A549 (cell line): Measurements from ENCODE around the gene SPAG17. TPM values are rescaled to one million over a fixed set of nuclear protein-coding genes. Genes with fewer than 3 reads are reported as not detected.

ENCODE experiments used
- ATAC-seq, 2 experiments: fragments of 200-7000 bp in 1 of 2; fragments of >200 bp in 1 of 2; cut with Nextera tagmentation in 1 of 2; cut with Tn5 transposase in 1 of 2; 3 replicates each; pipeline versions ENCODE4 v1.8.0 to v1.9.1; 2018 to 2020; ENCODE audit warnings: mild to moderate bottlenecking in 1 of 2, moderate library complexity in 1 of 2
- CTCF ChIA-PET: fragments of 300-600 bp; sonication (Branson Sonifier 250); formaldehyde crosslinking; extraction: SDS; loops from one replicate; lab custom pipeline; 2021; ENCODE audit warnings: antibody characterized with exemption, inconsistent platforms; lab: Yijun Ruan, JAX
- POLR2A ChIA-PET: fragments of 350-600 bp; formaldehyde crosslinking; extraction: SDS; loops from one replicate; lab custom pipeline; 2021; ENCODE audit warnings: antibody characterized with exemption, inconsistent platforms; lab: Yijun Ruan, JAX
- DNase-seq, 2 experiments: peaks; one replicate each; pipeline versions ENCODE4 v3.0.0 to v3.0.0-alpha.2; 2011 to 2016; ENCODE audit warnings: low read depth in 1 of 2, low spot score in 1 of 2
- FAIRE-seq: peaks from 2 replicates; lab custom pipeline; 2011; peaks lifted over from hg19 to GRCh38; lab: Jason Lieb, UNC
- H3K27ac ChIP-seq, 2 experiments: fragments of >200 bp; sonication (Bioruptor Twin); formaldehyde crosslinking; 3 replicates each; pipeline ENCODE4 v1.5.1; 2016 to 2017
- H3K4me1 ChIP-seq: fragments of >200 bp; sonication (Bioruptor Twin); formaldehyde crosslinking; 3 replicates; pipeline ENCODE4 v1.6.1; 2016
- H3K4me2 ChIP-seq: fragments of >200 bp; sonication (Bioruptor Twin); formaldehyde crosslinking; 3 replicates; pipeline ENCODE4 v1.6.1; 2016
- H3K4me3 ChIP-seq: fragments of >200 bp; sonication (Bioruptor Twin); formaldehyde crosslinking; 3 replicates; pipeline ENCODE4 v1.5.1; 2016
- H3K9me3 ChIP-seq: fragments of >200 bp; sonication (Bioruptor Twin); formaldehyde crosslinking; 3 replicates; pipeline ENCODE4 v1.6.1; 2016
- BHLHE40 ChIP-seq: IDR thresholded peaks from 2 replicates; pipeline ENCODE4 v1.6.1; 2012; ENCODE audit warnings: low read depth, low read length, inconsistent platforms
- CEBPB ChIP-seq, 2 experiments: fragments of >200 bp in 1 of 2; sonication (Bioruptor Twin) in 1 of 2; formaldehyde crosslinking in 1 of 2; IDR thresholded peaks; 2 replicates each; pipeline ENCODE4 v1.6.1; 2012 to 2016
- EHMT2 ChIP-seq: fragments of 200-600 bp; sonication (generic); IDR thresholded peaks from 2 replicates; pipeline ENCODE4 v1.6.1; 2016; ENCODE audit warnings: antibody characterized with exemption, low read depth, mild to moderate bottlenecking, moderate library complexity
- EP300 ChIP-seq, 2 experiments: fragments of >200 bp; sonication (Bioruptor Twin); formaldehyde crosslinking; IDR thresholded peaks; 2 replicates in 1 of 2; 3 replicates in 1 of 2; pipeline ENCODE4 v1.6.1; 2016 to 2017
- ESRRA ChIP-seq: fragments of 150-350 bp; IDR thresholded peaks from 2 replicates; pipeline ENCODE4 v1.6.1; 2014; ENCODE audit warnings: mild to moderate bottlenecking, low read length, borderline replicate concordance
- GATA3 ChIP-seq: IDR thresholded peaks from 2 replicates; pipeline ENCODE4 v1.6.1; 2012; ENCODE audit warnings: borderline replicate concordance
- HDAC2 ChIP-seq: fragments of 200-600 bp; sonication (generic); IDR thresholded peaks from 2 replicates; pipeline ENCODE4 v1.6.1; 2016
- JUN ChIP-seq, 2 experiments: fragments of >200 bp; sonication (Bioruptor Twin); formaldehyde crosslinking; IDR thresholded peaks; 2 replicates in 1 of 2; 3 replicates in 1 of 2; pipeline ENCODE4 v1.6.1; 2016 to 2017
- JUNB ChIP-seq: fragments of >200 bp; sonication (Bioruptor Twin); formaldehyde crosslinking; IDR thresholded peaks from 2 replicates; pipeline ENCODE4 v1.6.1; 2016
- KDM5A ChIP-seq: fragments of 200-600 bp; sonication (generic); IDR thresholded peaks from 2 replicates; pipeline ENCODE4 v1.6.1; 2016; ENCODE audit warnings: antibody characterized with exemption, mild to moderate bottlenecking
- MYC ChIP-seq: IDR thresholded peaks from 2 replicates; pipeline ENCODE4 v1.6.1; 2012; ENCODE audit warnings: mild to moderate bottlenecking, inconsistent platforms, low read length, improper control_type of control experiment, borderline replicate concordance
- NPAS2 ChIP-seq: fragments of 250-450 bp; sonication (Bioruptor Pico); IDR thresholded peaks from 2 replicates; pipeline ENCODE4 v1.8.0; 2022; ENCODE audit warnings: mild to moderate bottlenecking, moderate library complexity, borderline replicate concordance
- NR3C1 ChIP-seq: fragments of >200 bp; sonication (Bioruptor Twin); formaldehyde crosslinking; IDR thresholded peaks from 3 replicates; pipeline ENCODE4 v1.6.1; 2017
- PHF8 ChIP-seq: fragments of 200-600 bp; sonication (generic); IDR thresholded peaks from 2 replicates; pipeline ENCODE4 v1.6.1; 2016; ENCODE audit warnings: low read depth, mild to moderate bottlenecking, antibody characterized with exemption, moderate library complexity, borderline replicate concordance
- RAD21 ChIP-seq, 2 experiments: fragments of >200 bp in 1 of 2; sonication (Bioruptor Twin) in 1 of 2; formaldehyde crosslinking in 1 of 2; IDR thresholded peaks in 1 of 2; conservative IDR thresholded peaks in 1 of 2; 2 replicates in 1 of 2; 3 replicates in 1 of 2; pipeline ENCODE4 v1.6.1; 2012 to 2018; ENCODE audit warnings: inconsistent platforms in 1 of 2
- RARB ChIP-seq: fragments of 250-450 bp; sonication (Bioruptor Pico); IDR thresholded peaks from 2 replicates; pipeline ENCODE4 v1.8.0; 2021; ENCODE audit warnings: mild to moderate bottlenecking, moderate library complexity
- RCOR1 ChIP-seq: fragments of 150-350 bp; IDR thresholded peaks from 2 replicates; pipeline ENCODE4 v1.6.1; 2014; ENCODE audit warnings: antibody characterized with exemption, low read length, low read depth
- RFX5 ChIP-seq: fragments of 450-650 bp; IDR thresholded peaks from 2 replicates; pipeline ENCODE4 v1.7.1; 2014; ENCODE audit warnings: antibody characterized with exemption, mild to moderate bottlenecking, moderate library complexity
- TFCP2L1 ChIP-seq: fragments of 250-450 bp; sonication (Bioruptor Pico); IDR thresholded peaks from 2 replicates; pipeline ENCODE4 v1.5.0; 2021; ENCODE audit warnings: mild to moderate bottlenecking
- TP53 ChIP-seq: fragments of 250-450 bp; sonication (Bioruptor Pico); IDR thresholded peaks from 2 replicates; pipeline ENCODE4 v1.5.0; 2021; ENCODE audit warnings: mild to moderate bottlenecking, moderate library complexity
- ZSCAN20 ChIP-seq: fragments of 250-450 bp; sonication (Bioruptor Pico); IDR thresholded peaks from 2 replicates; pipeline ENCODE4 v1.8.0; 2022; ENCODE audit warnings: mild to moderate bottlenecking, moderate library complexity
- WGBS: methylation state at CpG from one replicate; pipeline ENCODE4 v1.1.6; 2017; ENCODE audit errors: missing lambda C conversion rate; 5-methylcytosine and 5-hydroxymethylcytosine counted together
- polyA plus RNA-seq, 4 experiments: library from polyadenylated mRNA; depleted of rRNA in 3 of 4; stranded (reverse); fragments of >200 nt; fragmentation: RNase III in 1 of 4; extraction: RNeasy Plus Mini Kit Qiagen cat#74134 plus additional on column Dnase treatment in 1 of 4; gene quantifications; 2 replicates in 3 of 4; 3 replicates in 1 of 4; pipeline ENCODE4 v1.2.3, GENCODE V29; 2011 to 2017
- TF ChIP-seq, protein P1 (sequence below): IDR thresholded peaks from 2 replicates; pipeline ENCODE4 v1.6.1; 2012
- TF ChIP-seq, protein P2 (sequence below): fragments of 250-450 bp; sonication (Bioruptor Pico); IDR thresholded peaks from 2 replicates; pipeline ENCODE4 v1.5.0; 2020; ENCODE audit warnings: low read depth, mild to moderate bottlenecking, moderate library complexity
- TF ChIP-seq, protein P3 (sequence below): IDR thresholded peaks from 2 replicates; pipeline ENCODE4 v1.6.1; 2012; ENCODE audit warnings: low read depth, borderline replicate concordance
- TF ChIP-seq, protein P4 (sequence below): fragments of >200 bp; sonication (Bioruptor Twin); formaldehyde crosslinking; IDR thresholded peaks from 3 replicates; pipeline ENCODE4 v1.5.1; 2016
- TF ChIP-seq, protein P5 (sequence below): fragments of 250-450 bp; sonication (Bioruptor Pico); IDR thresholded peaks from 2 replicates; pipeline ENCODE4 v1.5.0; 2021; ENCODE audit warnings: mild to moderate bottlenecking, moderate library complexity, borderline replicate concordance
- TF ChIP-seq, protein P6 (sequence below): IDR thresholded peaks from 2 replicates; pipeline ENCODE4 v1.6.1; 2012

The SPAG17 gene
- polyA plus RNA-seq, 2 of the 4 experiments (the other 2 are of a cell fraction) = 0.13 TPM; not detected in 1

DNA sequence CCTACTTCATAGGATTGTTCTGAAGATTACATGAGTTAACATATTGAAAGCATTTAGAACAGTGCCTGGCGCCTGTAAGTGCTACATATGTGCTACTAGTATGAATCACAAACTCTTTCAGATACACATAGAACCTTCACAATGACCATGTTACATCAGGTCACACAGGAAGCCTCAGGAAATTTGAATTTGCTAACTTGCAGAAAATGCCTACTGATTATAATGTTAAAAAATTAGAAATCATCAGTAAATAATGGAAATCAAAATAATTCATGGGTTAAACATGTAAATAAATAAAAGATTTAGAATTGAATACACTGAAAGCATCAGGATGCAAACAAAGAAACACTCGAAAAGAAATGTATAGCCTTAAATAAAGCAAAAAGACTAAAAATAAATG is 94.9 kb downstream of the SPAG17 start:
- no peak overlapping the region for H3K4me2 ChIP-seq
- no peak for ATAC-seq
- WGBS = 5% methylated on average over 2 of the region's 2 CpGs
- no peak for TF ChIP-seq BHLHE40
- no peak for TF ChIP-seq MYC
- TF ChIP-seq, protein P1, sequence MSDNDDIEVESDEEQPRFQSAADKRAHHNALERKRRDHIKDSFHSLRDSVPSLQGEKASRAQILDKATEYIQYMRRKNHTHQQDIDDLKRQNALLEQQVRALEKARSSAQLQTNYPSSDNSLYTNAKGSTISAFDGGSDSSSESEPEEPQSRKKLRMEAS = no peak
- no peak for TF ChIP-seq RAD21 (conservative IDR thresholded peaks at IDR 0.05 in 1 of 2, IDR thresholded peaks at IDR 0.05 in 1 of 2)
- TF ChIP-seq KDM5A = no peak
- no peak for TF ChIP-seq TFCP2L1
- no peak for TF ChIP-seq PHF8
- TF ChIP-seq, protein P2, sequence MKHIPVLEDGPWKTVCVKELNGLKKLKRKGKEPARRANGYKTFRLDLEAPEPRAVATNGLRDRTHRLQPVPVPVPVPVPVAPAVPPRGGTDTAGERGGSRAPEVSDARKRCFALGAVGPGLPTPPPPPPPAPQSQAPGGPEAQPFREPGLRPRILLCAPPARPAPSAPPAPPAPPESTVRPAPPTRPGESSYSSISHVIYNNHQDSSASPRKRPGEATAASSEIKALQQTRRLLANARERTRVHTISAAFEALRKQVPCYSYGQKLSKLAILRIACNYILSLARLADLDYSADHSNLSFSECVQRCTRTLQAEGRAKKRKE = no peak
- no peak for TF ChIP-seq NR3C1
- TF ChIP-seq GATA3 = no peak
- TF ChIP-seq RCOR1 = no peak
- TF ChIP-seq CEBPB (IDR thresholded peaks at IDR 0.05) = no peak
- no peak for TF ChIP-seq ZSCAN20 (CRISPR knock-in tag)
- TF ChIP-seq, protein P3, sequence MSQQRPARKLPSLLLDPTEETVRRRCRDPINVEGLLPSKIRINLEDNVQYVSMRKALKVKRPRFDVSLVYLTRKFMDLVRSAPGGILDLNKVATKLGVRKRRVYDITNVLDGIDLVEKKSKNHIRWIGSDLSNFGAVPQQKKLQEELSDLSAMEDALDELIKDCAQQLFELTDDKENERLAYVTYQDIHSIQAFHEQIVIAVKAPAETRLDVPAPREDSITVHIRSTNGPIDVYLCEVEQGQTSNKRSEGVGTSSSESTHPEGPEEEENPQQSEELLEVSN = no peak
- TF ChIP-seq JUNB = no peak
- TF ChIP-seq JUN (IDR thresholded peaks at IDR 0.05) = no peak
- TF ChIP-seq, all 56 proteins: peak for 0
- H3K4me1 ChIP-seq = no peaks in the 10 kb centered on the region
- H3K9me3 ChIP-seq = no peaks in the 10 kb centered on the region
- DNase-seq (no peak), FAIRE-seq (no peak)
- POLR2A ChIA-PET = no interaction called here
- CTCF ChIA-PET = no interaction called here
- no peak overlapping the region for H3K4me3 ChIP-seq
- H3K27ac ChIP-seq = no peak overlapping the region

DNA sequence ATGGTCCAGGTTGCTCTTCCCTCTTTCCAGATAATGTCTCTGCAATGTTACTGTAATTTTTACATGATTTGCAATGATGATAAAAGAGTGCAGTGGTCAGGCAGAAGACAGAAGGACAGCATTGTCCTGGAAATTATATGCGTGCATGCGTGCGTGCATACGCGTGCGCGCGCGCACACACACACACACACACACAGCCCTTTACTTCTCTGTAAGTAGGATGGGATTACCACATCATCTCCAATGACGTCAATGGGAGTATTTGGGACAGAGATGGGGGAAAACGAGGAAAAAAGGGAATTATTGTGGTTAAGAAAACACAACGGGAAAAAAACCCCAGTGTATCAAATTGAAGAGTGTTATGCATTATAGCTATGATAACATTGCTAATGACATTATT is 99.7 kb downstream of the SPAG17 start:
- H3K4me2 ChIP-seq = no peak overlapping the region
- POLR2A ChIA-PET = no interaction called here
- WGBS = 76% methylated on average over 12 of the region's 12 CpGs
- H3K4me3 ChIP-seq = no peak overlapping the region
- FAIRE-seq (no peak), DNase-seq (no peak), ATAC-seq (no peak)
- H3K4me1 ChIP-seq = no peaks in the 10 kb centered on the region
- TF ChIP-seq NPAS2 (no peak), HDAC2 (no peak), CEBPB (IDR thresholded peaks at IDR 0.05) (no peak), EP300 (IDR thresholded peaks at IDR 0.05) (no peak), RFX5 (no peak), RARB (CRISPR knock-in tag) (no peak), GATA3 (no peak), BHLHE40 (no peak), PHF8 (no peak), TP53 (CRISPR knock-in tag) (no peak), ESRRA (no peak), RCOR1 (no peak), EHMT2 (no peak)
- TF ChIP-seq, protein P4, sequence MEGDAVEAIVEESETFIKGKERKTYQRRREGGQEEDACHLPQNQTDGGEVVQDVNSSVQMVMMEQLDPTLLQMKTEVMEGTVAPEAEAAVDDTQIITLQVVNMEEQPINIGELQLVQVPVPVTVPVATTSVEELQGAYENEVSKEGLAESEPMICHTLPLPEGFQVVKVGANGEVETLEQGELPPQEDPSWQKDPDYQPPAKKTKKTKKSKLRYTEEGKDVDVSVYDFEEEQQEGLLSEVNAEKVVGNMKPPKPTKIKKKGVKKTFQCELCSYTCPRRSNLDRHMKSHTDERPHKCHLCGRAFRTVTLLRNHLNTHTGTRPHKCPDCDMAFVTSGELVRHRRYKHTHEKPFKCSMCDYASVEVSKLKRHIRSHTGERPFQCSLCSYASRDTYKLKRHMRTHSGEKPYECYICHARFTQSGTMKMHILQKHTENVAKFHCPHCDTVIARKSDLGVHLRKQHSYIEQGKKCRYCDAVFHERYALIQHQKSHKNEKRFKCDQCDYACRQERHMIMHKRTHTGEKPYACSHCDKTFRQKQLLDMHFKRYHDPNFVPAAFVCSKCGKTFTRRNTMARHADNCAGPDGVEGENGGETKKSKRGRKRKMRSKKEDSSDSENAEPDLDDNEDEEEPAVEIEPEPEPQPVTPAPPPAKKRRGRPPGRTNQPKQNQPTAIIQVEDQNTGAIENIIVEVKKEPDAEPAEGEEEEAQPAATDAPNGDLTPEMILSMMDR = no peak
- TF ChIP-seq, protein P5, sequence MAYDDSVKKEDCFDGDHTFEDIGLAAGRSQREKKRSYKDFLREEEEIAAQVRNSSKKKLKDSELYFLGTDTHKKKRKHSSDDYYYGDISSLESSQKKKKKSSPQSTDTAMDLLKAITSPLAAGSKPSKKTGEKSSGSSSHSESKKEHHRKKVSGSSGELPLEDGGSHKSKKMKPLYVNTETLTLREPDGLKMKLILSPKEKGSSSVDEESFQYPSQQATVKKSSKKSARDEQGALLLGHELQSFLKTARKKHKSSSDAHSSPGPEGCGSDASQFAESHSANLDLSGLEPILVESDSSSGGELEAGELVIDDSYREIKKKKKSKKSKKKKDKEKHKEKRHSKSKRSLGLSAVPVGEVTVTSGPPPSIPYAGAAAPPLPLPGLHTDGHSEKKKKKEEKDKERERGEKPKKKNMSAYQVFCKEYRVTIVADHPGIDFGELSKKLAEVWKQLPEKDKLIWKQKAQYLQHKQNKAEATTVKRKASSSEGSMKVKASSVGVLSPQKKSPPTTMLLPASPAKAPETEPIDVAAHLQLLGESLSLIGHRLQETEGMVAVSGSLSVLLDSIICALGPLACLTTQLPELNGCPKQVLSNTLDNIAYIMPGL (CRISPR knock-in tag) = no peak
- TF ChIP-seq, protein P3 = no peak
- TF ChIP-seq, protein P6, sequence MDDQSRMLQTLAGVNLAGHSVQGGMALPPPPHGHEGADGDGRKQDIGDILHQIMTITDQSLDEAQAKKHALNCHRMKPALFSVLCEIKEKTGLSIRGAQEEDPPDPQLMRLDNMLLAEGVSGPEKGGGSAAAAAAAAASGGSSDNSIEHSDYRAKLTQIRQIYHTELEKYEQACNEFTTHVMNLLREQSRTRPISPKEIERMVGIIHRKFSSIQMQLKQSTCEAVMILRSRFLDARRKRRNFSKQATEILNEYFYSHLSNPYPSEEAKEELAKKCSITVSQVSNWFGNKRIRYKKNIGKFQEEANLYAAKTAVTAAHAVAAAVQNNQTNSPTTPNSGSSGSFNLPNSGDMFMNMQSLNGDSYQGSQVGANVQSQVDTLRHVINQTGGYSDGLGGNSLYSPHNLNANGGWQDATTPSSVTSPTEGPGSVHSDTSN = no peak
- H3K9me3 ChIP-seq = no peaks in the 10 kb centered on the region
- no peak overlapping the region for H3K27ac ChIP-seq
- CTCF ChIA-PET = interaction anchor here (2.1 kb wide), 1 partner anchor 10 kb away, joined by 5 read pairs; no protein-coding TSS in a partner anchor
